HCT116 (cell line): ENCODE measurements around the gene NEK8. TPM values are rescaled to one million over a fixed set of nuclear protein-coding genes. Genes with fewer than 3 reads are reported as not detected.
A peak's percentile ranks its signal among the peaks of the same experiment; 100 is the strongest.

Experiments used
- ATAC-seq: fragments of 200-7000 bp; cut with Tn5 transposase; 2 replicates; pipeline ENCODE4 v1.9.1; 2020; ENCODE audit warnings: mild to moderate bottlenecking, moderate library complexity
- BruUV-seq: library from RNA; stranded (reverse); fragments of 400-500 nt; replicated peaks from 2 replicates; lab custom pipeline; 2021; lab: Mats Ljungman, UMichigan
- CTCF ChIA-PET: fragments of 300-600 bp; sonication (Branson Sonifier 250); formaldehyde crosslinking; loops from one replicate; lab custom pipeline; 2021; ENCODE audit warnings: antibody characterized with exemption; lab: Charles Lee
- POLR2A ChIA-PET: fragments of 300-600, 350-600 bp; sonication (Branson Sonifier 250); formaldehyde crosslinking; loops from one replicate; lab custom pipeline; 2021; ENCODE audit warnings: antibody characterized with exemption; lab: Charles Lee
- RAD21 ChIA-PET, 2 experiments: fragments of 300-600 bp; sonication (Branson Sonifier 250); formaldehyde crosslinking; loops; one replicate each; lab custom pipeline; 2023; ENCODE audit warnings: low total read pairs in 2 of 2; ENCODE audit not compliant: uncharacterized antibody in 2 of 2, unreplicated experiment in 2 of 2, low non-redundant PET in 1 of 2; lab: Charles Lee
- DNase-seq: peaks from one replicate; pipeline ENCODE4 v3.0.0-alpha.2; 2010; ENCODE audit warnings: low read depth, low spot score
- H2AFZ ChIP-seq: fragments of 200-600 bp; shearing (Covaris generic), sonication (generic); 2 replicates; pipeline ENCODE4 v1.6.1; 2017; ENCODE audit warnings: low read depth, mixed run types, mixed read lengths, antibody characterized with exemption, low read length; ENCODE audit not compliant: poor library complexity, severe bottlenecking
- H3K27ac ChIP-seq: 2 replicates; pipeline ENCODE4 v1.5.1; 2012; ENCODE audit warnings: low read depth, low read length
- H3K27me3 ChIP-seq: fragments of 200-600 bp; sonication (generic); 2 replicates; pipeline ENCODE4 v1.6.1; 2016; ENCODE audit warnings: mixed run types, low read length, mixed read lengths; ENCODE audit not compliant: insufficient read depth
- H3K36me3 ChIP-seq, 2 experiments: fragments of 200-500 bp in 1 of 2; fragments of 200-600 bp in 1 of 2; sonication (Bioruptor generic) in 1 of 2; sonication (generic) in 1 of 2; 2 replicates each; pipeline versions ENCODE4 v1.5.1 to v1.6.1; 2014 to 2016; ENCODE audit warnings: low read length in 2 of 2, inconsistent platforms in 1 of 2, mixed read lengths in 1 of 2, mixed run types in 1 of 2; ENCODE audit not compliant: insufficient read depth in 2 of 2, control insufficient read depth in 1 of 2
- H3K4me1 ChIP-seq, 2 experiments: fragments of 200-600 bp in 1 of 2; sonication (generic) in 1 of 2; 2 replicates each; pipeline versions ENCODE4 v1.5.1 to v1.6.1; 2012 to 2017; ENCODE audit warnings: low read length in 2 of 2, inconsistent platforms in 1 of 2, mild to moderate bottlenecking in 1 of 2, mixed read lengths in 1 of 2, mixed run types in 1 of 2, moderate library complexity in 1 of 2; ENCODE audit not compliant: insufficient read depth in 2 of 2, control insufficient read depth in 1 of 2
- H3K4me2 ChIP-seq: fragments of 200-600 bp; sonication (generic); 2 replicates; pipeline ENCODE4 v1.6.1; 2017; ENCODE audit warnings: mixed run types, low read length, mixed read lengths
- H3K4me3 ChIP-seq, 2 experiments: fragments of 200-600 bp in 1 of 2; sonication (generic) in 1 of 2; replicated peaks in 1 of 2; 2 replicates each; pipeline ENCODE4 v1.5.1; 2011 to 2016; ENCODE audit warnings: low read length in 2 of 2, control low read depth in 1 of 2, low read depth in 1 of 2, mild to moderate bottlenecking in 1 of 2, mixed read lengths in 1 of 2, mixed run types in 1 of 2
- H3K79me2 ChIP-seq: fragments of 200-600 bp; sonication (generic); 2 replicates; pipeline ENCODE4 v1.6.1; 2017; ENCODE audit warnings: mild to moderate bottlenecking, mixed run types, low read length, moderate library complexity, mixed read lengths; ENCODE audit not compliant: insufficient read depth
- H3K9ac ChIP-seq: fragments of 200-600 bp; sonication (generic); 2 replicates; pipeline ENCODE4 v1.6.1; 2016; ENCODE audit warnings: low read length, mixed read lengths
- H3K9me2 ChIP-seq: fragments of 200-600 bp; sonication (generic), shearing (Covaris generic); 2 replicates; pipeline ENCODE4 v1.6.1; 2017; ENCODE audit warnings: mixed run types, mild to moderate bottlenecking, moderate library complexity; ENCODE audit not compliant: insufficient read depth
- H3K9me3 ChIP-seq, 2 experiments: fragments of 200-500 bp in 1 of 2; fragments of 200-600 bp in 1 of 2; sonication (Bioruptor generic) in 1 of 2; sonication (generic) in 1 of 2; 2 replicates each; pipeline ENCODE4 v1.6.1; 2014 to 2017; ENCODE audit warnings: low read length in 2 of 2, mixed read lengths in 2 of 2, inconsistent platforms in 1 of 2, low read depth in 1 of 2, mild to moderate bottlenecking in 1 of 2, mixed run types in 1 of 2, moderate library complexity in 1 of 2; ENCODE audit not compliant: control insufficient read depth in 1 of 2, insufficient read depth in 1 of 2
- H4K20me1 ChIP-seq: fragments of 200-600 bp; sonication (generic), shearing (Covaris generic); 2 replicates; pipeline ENCODE4 v1.6.1; 2017; ENCODE audit warnings: mixed run types, mild to moderate bottlenecking, moderate library complexity; ENCODE audit not compliant: insufficient read depth
- CBX3 ChIP-seq: IDR thresholded peaks from 2 replicates; pipeline ENCODE4 v1.6.1; 2012; ENCODE audit warnings: low read depth
- CTCF ChIP-seq, 3 experiments: fragments of 200-600 bp in 1 of 3; sonication (generic) in 1 of 3; IDR thresholded peaks in 2 of 3; conservative IDR thresholded peaks in 1 of 3; 2 replicates each; pipeline ENCODE4 v1.5.1; 2012 to 2017; ENCODE audit warnings: low read depth in 2 of 3, low read length in 2 of 3, antibody characterized with exemption in 1 of 3, borderline replicate concordance in 1 of 3, control low read depth in 1 of 3, mild to moderate bottlenecking in 1 of 3, mixed read lengths in 1 of 3, mixed run types in 1 of 3, moderate library complexity in 1 of 3; ENCODE audit not compliant: insufficient read depth in 1 of 3
- EGR1 ChIP-seq: IDR thresholded peaks from 2 replicates; pipeline ENCODE4 v1.6.1; 2012; ENCODE audit warnings: low read depth
- MAX ChIP-seq: IDR thresholded peaks from 2 replicates; pipeline ENCODE4 v1.6.1; 2012
- POLR2A ChIP-seq: IDR thresholded peaks from 2 replicates; pipeline ENCODE4 v1.7.0; 2011; ENCODE audit warnings: borderline replicate concordance; ENCODE audit not compliant: insufficient read depth, insufficient read length; ENCODE audit errors: extremely low read depth
- REST ChIP-seq: IDR thresholded peaks from 2 replicates; pipeline ENCODE4 v1.6.1; 2012; ENCODE audit warnings: low read depth
- TCF7L2 ChIP-seq: IDR thresholded peaks from 2 replicates; pipeline ENCODE4 v1.7.0; 2011; ENCODE audit warnings: borderline replicate concordance, inconsistent platforms; ENCODE audit not compliant: insufficient read depth, insufficient read length; ENCODE audit errors: extremely low read depth
- YY1 ChIP-seq: IDR thresholded peaks from 2 replicates; pipeline ENCODE4 v1.6.1; 2011; ENCODE audit warnings: low read length, low read depth, moderate library complexity, mild to moderate bottlenecking; ENCODE audit not compliant: insufficient replicate concordance; ENCODE audit errors: extremely low read depth
- intact Hi-C: fragments of 100-400 bp; cut with micrococcal nuclease; formaldehyde crosslinking; loops from 2 replicates; pipeline ENCODE4 v1.10.0; 2022
- total RNA-seq: library from RNA; stranded (reverse); gene quantifications from one replicate; pipeline ENCODE4 v1.2.1, GENCODE V29; 2021; ENCODE audit not compliant: unreplicated experiment

The NEK8 gene
- total RNA-seq, 1 experiment from 2014 or later = 7.0 TPM

- peaks cover 23 to 43% of the 10 kb centered on the region in 2 experiments for H3K36me3 ChIP-seq
- H3K9me3 ChIP-seq = no peaks in the 10 kb centered on the region
- ATAC-seq (no peak; the same call in 1 of the 2 replicates), DNase-seq (no peak)
- H3K9ac ChIP-seq = peak overlapping the region; percentile 100
- H3K4me1 ChIP-seq = peaks cover 34 to 59% of the 10 kb centered on the region in 2 experiments
- H3K27me3 ChIP-seq = no peaks in the 10 kb centered on the region
- RAD21 ChIA-PET = interaction anchor here in 1 of 2 experiments (1.0 kb wide), 1 partner anchor 19 kb away, joined by 5 read pairs; no protein-coding TSS in a partner anchor
- H3K4me3 ChIP-seq = peak overlapping the region; percentile 97 to 100
- peak overlapping the region; percentile 99 for H3K4me2 ChIP-seq
- H2AFZ ChIP-seq = no peak overlapping the region
- peaks cover 24% of the 10 kb centered on the region; the same call in 1 of the 2 replicates for H4K20me1 ChIP-seq
- POLR2A ChIA-PET = interaction anchor here (2.3 to 11.6 kb wide), 2 partner anchors 17 to 26 kb away, joined by 9 to 149 read pairs; partner anchors contain the start of genes NEK8, RPL23A and TLCD1
- no TSS peak for BruUV-seq
- CTCF ChIA-PET = interaction anchor here (13.6 kb wide), 1 partner anchor 18 kb away, joined by 207 read pairs; the partner anchor contains the start of genes NEK8 and TLCD1
- peaks cover 52% of the 10 kb centered on the region for H3K79me2 ChIP-seq
- intact Hi-C loops = no loop called here
- peak overlapping the region; percentile 98 for H3K27ac ChIP-seq
- TF ChIP-seq CBX3 = no peak
- TF ChIP-seq YY1 = no peak
- no peak for TF ChIP-seq EGR1
- no peak for TF ChIP-seq CTCF (IDR thresholded peaks at IDR 0.05 in 2 of 3, conservative IDR thresholded peaks at IDR 0.05 in 1 of 3; ENCODE audit: borderline replicate concordance in 1 of 3, insufficient read depth in 1 of 3, low read depth in 2 of 3, low read length in 2 of 3)
- no peak for TF ChIP-seq POLR2A
- no peak for TF ChIP-seq TCF7L2
- no peak for TF ChIP-seq MAX
- no peak for TF ChIP-seq REST
- H3K9me2 ChIP-seq = no peaks in the 10 kb centered on the region
Observed at GRCh38 chr17:28744972-28745785, 16.6 kb downstream of the NEK8 start.
